ENCODE data around the gene SMPD3. TPM values are rescaled to one million over a fixed set of nuclear protein-coding genes. Genes with fewer than 3 reads are reported as not detected.

The SMPD3 gene
- total RNA-seq, 1 donor from 2014 or later, result under 0.01 TPM

- DNase-seq (ENCODE audit: low read depth in 2 of 2), result no peak
These were observed 90.8 kb downstream of the SMPD3 start for GRCh38 chr16:68357521-68357922.

GRCh38 chr16:68356919-68357286, 91.4 kb downstream of the SMPD3 start:
- no peak for DNase-seq (ENCODE audit: low read depth in 2 of 2)

- DNase-seq (ENCODE audit: low read depth in 2 of 2), result peak in 1 of 2 donors; percentile 12
These were observed 91.9 kb downstream of the SMPD3 start for GRCh38 chr16:68356249-68356918.

- no peak for DNase-seq (ENCODE audit: low read depth in 2 of 2)
These were observed 92.7 kb downstream of the SMPD3 start for GRCh38 chr16:68355447-68356248.

- DNase-seq (ENCODE audit: low read depth in 2 of 2), result no peak
These were observed 93.5 kb downstream of the SMPD3 start for GRCh38 chr16:68354816-68355215.

GRCh38 chr16:68353366-68353765, 94.9 kb downstream of the SMPD3 start:
- no peak for DNase-seq (ENCODE audit: low read depth in 2 of 2)

- no peak for DNase-seq (ENCODE audit: low read depth in 2 of 2)
These were observed 96.3 kb downstream of the SMPD3 start for GRCh38 chr16:68351991-68352431.

GRCh38 chr16:68351463-68351862, 96.8 kb downstream of the SMPD3 start:
- DNase-seq (ENCODE audit: low read depth in 2 of 2), result no peak

GRCh38 chr16:68350813-68351350, 97.4 kb downstream of the SMPD3 start:
- DNase-seq (ENCODE audit: low read depth in 2 of 2), result no peak

- no peak for DNase-seq (ENCODE audit: low read depth in 2 of 2)
These were observed 98.4 kb downstream of the SMPD3 start for GRCh38 chr16:68349838-68350410.

GRCh38 chr16:68348639-68349445, 99.5 kb downstream of the SMPD3 start:
- no peak for DNase-seq (ENCODE audit: low read depth in 2 of 2)

GRCh38 chr16:68347605-68348004, 100.7 kb downstream of the SMPD3 start:
- DNase-seq (ENCODE audit: low read depth in 2 of 2), result no peak

GRCh38 chr16:68346892-68347480, 101.3 kb downstream of the SMPD3 start:
- no peak for DNase-seq (ENCODE audit: low read depth in 2 of 2)

GRCh38 chr16:68345958-68346635, 102.2 kb downstream of the SMPD3 start:
- DNase-seq (ENCODE audit: low read depth in 2 of 2), result no peak

- no peak for DNase-seq (ENCODE audit: low read depth in 2 of 2)
These were observed 102.9 kb downstream of the SMPD3 start for GRCh38 chr16:68345351-68345810.

GRCh38 chr16:68344252-68344651, 104.1 kb downstream of the SMPD3 start:
- DNase-seq (ENCODE audit: low read depth in 2 of 2), result no peak

GRCh38 chr16:68343137-68343536, 105.2 kb downstream of the SMPD3 start:
- DNase-seq (ENCODE audit: low read depth in 2 of 2), result no peak

GRCh38 chr16:68342620-68343019, 105.7 kb downstream of the SMPD3 start:
- DNase-seq (ENCODE audit: low read depth in 2 of 2), result no peak

- no peak for DNase-seq (ENCODE audit: low read depth in 2 of 2)
These were observed 109.1 kb downstream of the SMPD3 start for GRCh38 chr16:68339214-68339613.

GRCh38 chr16:68338326-68339119, 109.8 kb downstream of the SMPD3 start:
- no peak for DNase-seq (ENCODE audit: low read depth in 2 of 2)

Data from lung microvascular endothelial cell (primary cell).